Adrenal gland (tissue), 12 donors: ENCODE results near the gene PTPN1. TPM values are rescaled to one million over a fixed set of nuclear protein-coding genes. Genes with fewer than 3 reads are reported as not detected.

Source experiments
- DNase-seq, 7 donors: peaks; one replicate each; pipeline ENCODE4 v3.0.0-alpha.2; 2019 to 2020
- H3K27ac ChIP-seq, 5 donors: fragments of 200-600 bp; sonication (generic) in 4 of 5; 1 replicate in 3 of 5; 2 replicates in 2 of 5; pipeline versions ENCODE4 v1.5.1 to v1.8.0; 2016 to 2020; ENCODE audit warnings: mild to moderate bottlenecking in 1 of 5
- H3K27me3 ChIP-seq: fragments of 200-600 bp; 2 replicates; pipeline ENCODE4 v1.8.0; 2021
- H3K36me3 ChIP-seq, 2 donors: fragments of 200-600 bp; replicated peaks in 1 of 2; 1 replicate in 1 of 2; 2 replicates in 1 of 2; pipeline versions ENCODE4 v1.5.1 to v1.8.0; 2018 to 2022
- H3K4me1 ChIP-seq, 2 donors: fragments of 200-600 bp; replicated peaks in 1 of 2; 1 replicate in 1 of 2; 2 replicates in 1 of 2; pipeline versions ENCODE4 v1.5.1 to v1.8.0; 2018 to 2021
- H3K4me3 ChIP-seq, 4 donors: fragments of 200-600 bp; sonication (generic) in 3 of 4; one replicate each; pipeline ENCODE4 v1.5.1; 2016 to 2018
- H3K9me3 ChIP-seq, 3 donors: fragments of 200-600 bp; sonication (generic) in 1 of 3; replicated peaks in 1 of 3; 1 replicate in 2 of 3; 2 replicates in 1 of 3; pipeline versions ENCODE4 v1.5.1 to v1.8.0; 2016 to 2021
- CTCF ChIP-seq, 6 experiments: fragments of 450-650 bp in 4 of 6; fragments of 200-600 bp in 2 of 6; sonication (generic) in 1 of 6; IDR thresholded peaks; 1 replicate in 5 of 6; 2 replicates in 1 of 6; pipeline versions ENCODE4 v1.5.1 to v1.8.0; 2016 to 2021; ENCODE audit warnings: antibody characterized with exemption in 6 of 6, mild to moderate bottlenecking in 2 of 6, moderate library complexity in 1 of 6
- POLR2A ChIP-seq, 2 donors: fragments of 450-650 bp; IDR thresholded peaks; one replicate each; pipeline ENCODE4 v1.6.1; 2017; ENCODE audit warnings: antibody characterized with exemption in 2 of 2, mild to moderate bottlenecking in 2 of 2, moderate library complexity in 1 of 2
- WGBS, 4 donors: extraction: QIAGEN DNeasy Blood & Tissue Kit in 2 of 4; methylation state at CpG; one replicate each; pipeline versions ENCODE4 v1.1.5 to v1.1.7; 2013 to 2017; 5-methylcytosine and 5-hydroxymethylcytosine counted together
- intact Hi-C, 2 donors: fragments of 100-400 bp; cut with DNase I; formaldehyde crosslinking; loops; one replicate each; pipeline versions ENCODE4 v1.14.1 to v1.15.0; 2022 to 2023
- polyA plus RNA-seq, 3 donors: library from polyadenylated mRNA; stranded (reverse); fragments of 200-250 nt in 2 of 3; fragments of 350-450 nt in 1 of 3; fragmentation: Illumina TruSeq in 1 of 3; extraction: RNeasy Lipid Tissue Mini Kit (QIAGEN cat#74804) in 1 of 3; gene quantifications; one replicate each; pipeline ENCODE4 v1.2.3, GENCODE V29; 2013 to 2014
- total RNA-seq, 9 donors: library from RNA; depleted of rRNA in 4 of 9; stranded (reverse); fragments of >200 nt in 4 of 9; fragments of 120-200 nt in 1 of 9; fragmentation: NEBNext Ultra II Directional in 1 of 9; extraction: Animal tissue kit (Norgen Biotek cat#: 25700) in 1 of 9; gene quantifications; one replicate each; pipeline versions ENCODE4 v1.1.0 to v1.2.4, GENCODE V29; 2013 to 2023
- donor health status: healthy with polysubstance abuse.
- donor health status: Bipolar disorder and iron deficiency.
- donor health status: DM: yes; HTN: yes; CAD: no.
- donor health status: DM: no; HTN: no; CAD: no.
- donor health status: DM: no; HTN: no; CAD: no.
- donor health status: DM: yes; HTN: yes; CAD: no.

The PTPN1 gene
- total and polyA plus RNA-seq, 12 donors, result 17.0 to 49.2 (median 35.8) TPM

- 39 to 53% (median 42%) methylated on average over 14 of the region's 14 CpGs for WGBS, 4 donors
- Histone ChIP-seq H3K4me3 (no peak overlapping the region), H3K4me1 (peaks cover 11 to 37% of the 10 kb centered on the region in 2 donors), H3K27me3 (no peaks in the 10 kb centered on the region), H3K36me3 (no peaks in the 10 kb centered on the region), H3K9me3 (no peaks in the 10 kb centered on the region), H3K27ac (peak overlapping the region; percentile 66 to 89 (median 83))
- TF ChIP-seq CTCF (IDR thresholded peaks at IDR 0.05) (no peak), POLR2A (IDR thresholded peaks at IDR 0.05) (peak in 1 of 2 donors; percentile 36)
- peak; percentile 68 to 87 (median 85) for DNase-seq
- intact Hi-C loops, result no loop called here
Observed at GRCh38 chr20:50475681-50476292, 34.4 kb upstream of the PTPN1 start.

- H3K36me3 ChIP-seq, result no peaks in the 10 kb centered on the region
- H3K4me3 ChIP-seq, result no peak overlapping the region
- intact Hi-C loops, result no loop called here
- no peaks in the 10 kb centered on the region for H3K27me3 ChIP-seq
- H3K9me3 ChIP-seq, result no peaks in the 10 kb centered on the region
- TF ChIP-seq POLR2A (IDR thresholded peaks at IDR 0.05) (no peak), CTCF (IDR thresholded peaks at IDR 0.05) (no peak)
- peaks cover 10 to 28% of the 10 kb centered on the region in 2 donors for H3K4me1 ChIP-seq
- WGBS, 4 donors, result 87 to 91% (median 90%) methylated on average over 5 of the region's 5 CpGs
- no peak for DNase-seq
- H3K27ac ChIP-seq, result no peak overlapping the region
Observed at GRCh38 chr20:50477239-50477872, 32.8 kb upstream of the PTPN1 start.

GRCh38 chr20:50478162-50478990 lies 31.8 kb upstream of the PTPN1 start:
- H3K36me3 ChIP-seq, result no peaks in the 10 kb centered on the region
- WGBS, 4 donors, result 60 to 69% (median 64%) methylated on average over 18 to 22 of the region's 22 CpGs
- H3K27ac ChIP-seq, result no peak overlapping the region
- intact Hi-C loops, result no loop called here
- no peak overlapping the region for H3K4me3 ChIP-seq
- DNase-seq, result peak; percentile 40 to 78 (median 61)
- peak; percentile 12 to 64 (median 48) for TF ChIP-seq CTCF (IDR thresholded peaks at IDR 0.05)
- TF ChIP-seq POLR2A (IDR thresholded peaks at IDR 0.05), result no peak
- H3K4me1 ChIP-seq, result peaks cover 10 to 21% of the 10 kb centered on the region in 2 donors
- H3K9me3 ChIP-seq, result no peaks in the 10 kb centered on the region
- no peaks in the 10 kb centered on the region for H3K27me3 ChIP-seq

GRCh38 chr20:50481741-50482140 lies 28.4 kb upstream of the PTPN1 start:
- Histone ChIP-seq H3K4me1 (peaks cover 0 to 5% of the 10 kb centered on the region in 2 donors), H3K9me3 (no peaks in the 10 kb centered on the region), H3K27me3 (no peaks in the 10 kb centered on the region), H3K4me3 (no peak overlapping the region), H3K36me3 (no peaks in the 10 kb centered on the region), H3K27ac (no peak overlapping the region)
- WGBS, 4 donors, result 78 to 95% (median 85%) methylated on average over 3 of the region's 3 CpGs
- no peak for DNase-seq
- intact Hi-C loops, result loop anchor here in 1 of 2 donors (5.0 kb wide), 1 partner anchor 86 kb away; no protein-coding TSS in a partner anchor
- no peak for TF ChIP-seq POLR2A (IDR thresholded peaks at IDR 0.05)
- no peak for TF ChIP-seq CTCF (IDR thresholded peaks at IDR 0.05)
